ENCODE results near the gene KTN1. TPM values are rescaled to one million over a fixed set of nuclear protein-coding genes. Genes with fewer than 3 reads are reported as not detected.

Gene KTN1
- total and polyA plus RNA-seq, 2 experiments from 2014 or later, result 124 to 607 TPM

- Histone ChIP-seq H2AFZ (no peak overlapping the region), H3K79me2 (replicated peaks; ENCODE audit: insufficient read depth) (peaks cover 100% of the 10 kb centered on the region), H3K4me1 (ENCODE audit: insufficient read depth) (peaks cover 86% of the 10 kb centered on the region), H3K4me2 (peak overlapping the region; percentile 5), H4K20me1 (replicated peaks; ENCODE audit: insufficient read depth) (no peaks in the 10 kb centered on the region), H3K27ac (ENCODE audit: low read depth) (peak overlapping the region; percentile 56), H3K9me2 (ENCODE audit: insufficient read depth) (no peaks in the 10 kb centered on the region), H3K27me3 (ENCODE audit: insufficient read depth) (no peaks in the 10 kb centered on the region), H3K36me3 (ENCODE audit: insufficient read depth) (no peaks in the 10 kb centered on the region), H3F3A (replicated peaks; ENCODE audit: low read depth) (no peaks in the 10 kb centered on the region), H3K4me3 (no peak overlapping the region)
- 0 out of 3 replicates have a peak, but pooled peaks cover 3% of the 10 kb centered on the region for H3K36me3 Mint-ChIP-seq (ENCODE audit: low read depth)
- TF ChIP-seq CREB1 (CRISPR knock-in tag; IDR thresholded peaks at IDR 0.05; ENCODE audit: low read depth) (no peak), EZH2 (IDR thresholded peaks at IDR 0.05; ENCODE audit: low read depth, unreplicated experiment) (no peak), STAT1 (IDR thresholded peaks at IDR 0.05; ENCODE audit: unreplicated experiment) (no peak), ZNF331 (CRISPR knock-in tag; IDR thresholded peaks at IDR 0.05; ENCODE audit: low read depth) (no peak)
- peak overlapping the region; percentile 84 for H3K27ac Mint-ChIP-seq
- DNase-seq (ENCODE audit: low spot score), result no peak
- peaks cover 42% of the 10 kb centered on the region for H3K4me1 Mint-ChIP-seq
- ATAC-seq, result no peak
- H3K27me3 Mint-ChIP-seq (ENCODE audit: insufficient read depth, low read depth, poor library complexity), result no peaks in the 10 kb centered on the region
- no peaks in the 10 kb centered on the region for H3K9me3 Mint-ChIP-seq
- no peak overlapping the region for H3K4me3 Mint-ChIP-seq
These were observed 25.0 kb downstream of the KTN1 start for GRCh38 chr14:55604900-55605418.

- 0 out of 3 replicates have a peak, but pooled peaks cover 3% of the 10 kb centered on the region for H3K36me3 Mint-ChIP-seq (ENCODE audit: low read depth)
- no peak overlapping the region for H3K4me3 ChIP-seq
- ATAC-seq, result peak; percentile 14; the same call in 1 of the 3 replicates
- TF ChIP-seq ZNF331 (CRISPR knock-in tag; IDR thresholded peaks at IDR 0.05; ENCODE audit: low read depth) (no peak), ZNF462 (CRISPR knock-in tag; IDR thresholded peaks at IDR 0.05) (no peak), REST (IDR thresholded peaks at IDR 0.05; ENCODE audit: unreplicated experiment) (no peak), POLR2AphosphoS5 (IDR thresholded peaks at IDR 0.05; ENCODE audit: low read depth) (no peak), ETS1 (IDR thresholded peaks at IDR 0.05) (no peak), NANOG (IDR thresholded peaks at IDR 0.05; ENCODE audit: borderline replicate concordance) (no peak), EZH2phosphoT487 (IDR thresholded peaks at IDR 0.05; ENCODE audit: unreplicated experiment) (no peak), STAT1 (IDR thresholded peaks at IDR 0.05; ENCODE audit: unreplicated experiment) (no peak), CREB1 (CRISPR knock-in tag; IDR thresholded peaks at IDR 0.05; ENCODE audit: low read depth) (no peak), ZNF114 (CRISPR knock-in tag; IDR thresholded peaks at IDR 0.05) (no peak)
These were observed 25.8 kb downstream of the KTN1 start for GRCh38 chr14:55605793-55606192.

More at GRCh38 chr14:55605793-55606192, 25.8 kb downstream of the KTN1 start:
- peaks cover 100% of the 10 kb centered on the region for H3K79me2 ChIP-seq (replicated peaks; ENCODE audit: insufficient read depth)
- H3K27me3 ChIP-seq (ENCODE audit: insufficient read depth), result no peaks in the 10 kb centered on the region
- peak; percentile 63 for DNase-seq (ENCODE audit: low spot score)
- no peaks in the 10 kb centered on the region for H3K9me2 ChIP-seq (ENCODE audit: insufficient read depth)
- H2AFZ ChIP-seq, result no peak overlapping the region
- H3K27ac ChIP-seq (ENCODE audit: low read depth), result peak overlapping the region; percentile 56
- Mint-ChIP-seq H3K4me3 (no peak overlapping the region), H3K4me1 (peaks cover 43% of the 10 kb centered on the region), H3K27me3 (ENCODE audit: insufficient read depth, low read depth, poor library complexity) (no peaks in the 10 kb centered on the region), H3K9me3 (no peaks in the 10 kb centered on the region), H3K27ac (peak overlapping the region; percentile 84; the same call in 1 of the 2 replicates)
- H4K20me1 ChIP-seq (replicated peaks; ENCODE audit: insufficient read depth), result no peaks in the 10 kb centered on the region
- H3K4me2 ChIP-seq, result peak overlapping the region; percentile 10
- no peaks in the 10 kb centered on the region for H3K36me3 ChIP-seq (ENCODE audit: insufficient read depth)
- peaks cover 86% of the 10 kb centered on the region for H3K4me1 ChIP-seq (ENCODE audit: insufficient read depth)
- H3F3A ChIP-seq (replicated peaks; ENCODE audit: low read depth), result no peaks in the 10 kb centered on the region
